Activated naive CD8-positive, alpha-beta T cell treated with anti-CD3 and anti-CD28 coated beads for 36 hours (primary cell): ENCODE results near the gene CHST9. TPM values are rescaled to one million over a fixed set of nuclear protein-coding genes. Genes with fewer than 3 reads are reported as not detected.
"Not testable (repeated sequence)": the region's sequence is repeated elsewhere in the genome, so short reads cannot be mapped to it uniquely, and the experiment has no call there.

Experiments used
- DNase-seq: peaks from one replicate; pipeline ENCODE4 v3.0.0; 2021
- H3K27ac Mint-ChIP-seq: one replicate; pipeline ENCODE4 v1.8.0; 2022; ENCODE audit warnings: mild to moderate bottlenecking, moderate library complexity, mixed read lengths
- H3K27me3 Mint-ChIP-seq: one replicate; pipeline ENCODE4 v1.8.0; 2022; ENCODE audit warnings: mild to moderate bottlenecking, mixed read lengths
- H3K36me3 Mint-ChIP-seq: one replicate; pipeline ENCODE4 v1.8.0; 2021; ENCODE audit warnings: mild to moderate bottlenecking, mixed read lengths
- H3K4me1 Mint-ChIP-seq: one replicate; pipeline ENCODE4 v1.8.0; 2021; ENCODE audit warnings: mixed read lengths
- H3K4me3 Mint-ChIP-seq: one replicate; pipeline ENCODE4 v1.8.0; 2022; ENCODE audit warnings: mild to moderate bottlenecking, moderate library complexity, mixed read lengths
- H3K9me3 Mint-ChIP-seq: one replicate; pipeline ENCODE4 v1.8.0; 2022; ENCODE audit warnings: mixed read lengths
- total RNA-seq, 2 experiments: library from RNA; stranded (reverse); gene quantifications; one replicate each; pipeline ENCODE4 v1.2.3, GENCODE V29; 2021

Gene CHST9, protein sequence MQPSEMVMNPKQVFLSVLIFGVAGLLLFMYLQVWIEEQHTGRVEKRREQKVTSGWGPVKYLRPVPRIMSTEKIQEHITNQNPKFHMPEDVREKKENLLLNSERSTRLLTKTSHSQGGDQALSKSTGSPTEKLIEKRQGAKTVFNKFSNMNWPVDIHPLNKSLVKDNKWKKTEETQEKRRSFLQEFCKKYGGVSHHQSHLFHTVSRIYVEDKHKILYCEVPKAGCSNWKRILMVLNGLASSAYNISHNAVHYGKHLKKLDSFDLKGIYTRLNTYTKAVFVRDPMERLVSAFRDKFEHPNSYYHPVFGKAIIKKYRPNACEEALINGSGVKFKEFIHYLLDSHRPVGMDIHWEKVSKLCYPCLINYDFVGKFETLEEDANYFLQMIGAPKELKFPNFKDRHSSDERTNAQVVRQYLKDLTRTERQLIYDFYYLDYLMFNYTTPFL
- total RNA-seq, result not detected

DNA sequence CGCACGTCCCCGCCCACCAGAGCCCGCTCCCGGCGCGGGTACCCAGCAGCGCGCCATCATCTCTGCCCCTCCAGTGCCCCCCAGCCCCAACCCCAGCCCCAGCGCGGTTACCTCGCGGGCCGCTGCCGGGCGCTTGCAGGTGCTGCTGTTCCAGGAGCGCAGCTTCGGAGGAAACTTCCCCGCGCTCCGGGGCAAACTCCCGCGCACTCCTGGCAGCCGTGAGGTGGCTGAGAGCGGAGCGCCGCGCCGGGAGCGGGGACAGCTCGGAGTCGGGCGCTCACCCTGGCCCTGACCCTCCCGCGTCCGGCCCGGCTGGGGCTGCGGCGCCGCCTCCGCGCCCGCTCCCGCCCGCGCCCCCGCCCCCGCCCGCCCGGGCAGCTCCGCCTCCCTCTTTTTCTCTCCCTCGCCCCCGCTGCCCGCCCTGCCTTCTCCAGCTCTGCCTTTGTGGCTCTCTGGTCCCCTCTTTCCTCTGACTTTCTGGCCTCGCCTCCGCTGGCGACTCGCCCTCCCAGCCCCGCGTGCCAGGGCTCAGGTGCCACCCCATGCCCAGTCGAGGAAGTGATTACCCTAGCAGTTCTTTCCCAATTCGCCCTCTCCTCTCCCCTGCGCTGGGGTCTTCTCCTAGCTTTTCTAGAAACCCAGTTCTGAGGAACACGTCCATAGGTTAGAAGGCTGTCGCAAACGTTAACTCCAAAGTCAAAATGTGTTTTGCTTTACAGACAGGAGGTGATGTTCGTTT, at the start of gene CHST9:
TSS of gene CHST9 (minus strand) at position 284 of the 739 bp plus-strand sequence. CDS start 42,499 bp downstream, outside the sequence.
- H3K27ac Mint-ChIP-seq, result no peak within 1 kb of the TSS
- DNase-seq, result no peak

DNA sequence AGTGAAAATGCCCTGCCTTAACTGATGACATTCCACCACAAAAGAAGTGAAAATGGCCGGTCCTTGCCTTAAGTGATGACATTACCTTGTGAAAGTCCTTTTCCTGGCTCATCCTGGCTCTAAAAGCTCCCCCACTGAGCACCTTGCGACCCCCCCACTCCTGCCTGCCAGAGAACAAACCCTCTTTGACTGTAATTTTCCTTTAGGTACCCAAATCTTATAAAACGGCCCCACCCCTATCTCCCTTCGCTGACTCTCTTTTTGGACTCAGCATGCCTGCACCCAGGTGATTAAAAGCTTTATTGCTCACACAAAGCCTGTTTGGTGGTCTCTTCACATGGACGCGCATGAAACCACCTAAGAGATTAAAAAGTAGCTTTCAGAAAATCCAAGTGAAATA, 47.2 kb upstream of the CHST9 start:
- H3K36me3 Mint-ChIP-seq, H3K4me3 Mint-ChIP-seq, H3K9me3 Mint-ChIP-seq, H3K27me3 Mint-ChIP-seq, H3K27ac Mint-ChIP-seq, DNase-seq, H3K4me1 Mint-ChIP-seq: not testable (repeated sequence)

More for the DNA sequence above, at the start of gene CHST9:
- Mint-ChIP-seq H3K4me1 (no peaks in the 10 kb centered on the region), H3K9me3 (peaks cover 1% of the 10 kb centered on the region), H3K36me3 (peaks cover 3% of the 10 kb centered on the region), H3K4me3 (no peak within 1 kb of the TSS), H3K27me3 (peaks cover 40% of the 10 kb centered on the region)

DNA sequence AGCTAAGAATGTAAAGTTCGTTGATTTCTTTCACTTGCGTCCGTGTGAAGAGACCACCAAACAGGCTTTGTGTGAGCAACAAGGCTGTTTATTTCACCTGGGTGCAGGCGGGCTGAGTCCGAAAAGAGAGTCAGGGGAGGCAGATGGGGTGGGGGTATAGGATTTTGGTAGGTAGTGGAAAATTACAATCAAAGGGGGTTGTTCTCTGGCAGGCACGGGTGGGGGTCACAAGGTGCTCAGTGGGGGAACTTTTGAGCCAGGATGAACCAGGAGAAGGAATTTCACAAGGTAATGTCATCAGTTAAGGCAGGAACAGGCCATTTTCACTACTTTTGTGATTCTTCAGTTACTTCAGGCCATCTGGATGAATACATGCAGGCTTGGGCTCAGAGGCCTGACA, 46.6 kb upstream of the CHST9 start:
- H3K27me3 Mint-ChIP-seq, H3K9me3 Mint-ChIP-seq, H3K27ac Mint-ChIP-seq, H3K4me1 Mint-ChIP-seq, H3K36me3 Mint-ChIP-seq, DNase-seq, H3K4me3 Mint-ChIP-seq: not testable (repeated sequence)

DNA sequence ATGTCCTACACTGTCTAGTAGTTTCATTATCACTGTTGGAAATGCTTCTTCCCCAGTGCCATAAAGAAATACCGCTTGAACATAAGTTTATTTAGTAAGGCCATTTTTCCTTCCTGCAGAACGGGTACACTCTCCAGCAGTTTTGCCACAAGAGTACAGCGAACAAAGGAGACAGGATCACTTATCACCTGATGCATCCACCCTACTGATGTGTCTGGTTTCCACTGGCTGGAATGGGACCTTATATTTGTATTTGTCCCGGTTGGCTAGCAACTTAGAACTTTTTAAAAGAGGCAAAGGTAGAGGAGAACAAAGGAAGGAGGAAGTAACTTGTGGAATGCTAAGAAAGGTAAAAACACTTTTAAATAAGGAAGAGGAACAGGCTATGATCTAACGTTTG, 46.1 kb upstream of the CHST9 start:
- H3K4me3 Mint-ChIP-seq, DNase-seq, H3K36me3 Mint-ChIP-seq, H3K27ac Mint-ChIP-seq, H3K4me1 Mint-ChIP-seq, H3K27me3 Mint-ChIP-seq, H3K9me3 Mint-ChIP-seq: not testable (repeated sequence)

DNA sequence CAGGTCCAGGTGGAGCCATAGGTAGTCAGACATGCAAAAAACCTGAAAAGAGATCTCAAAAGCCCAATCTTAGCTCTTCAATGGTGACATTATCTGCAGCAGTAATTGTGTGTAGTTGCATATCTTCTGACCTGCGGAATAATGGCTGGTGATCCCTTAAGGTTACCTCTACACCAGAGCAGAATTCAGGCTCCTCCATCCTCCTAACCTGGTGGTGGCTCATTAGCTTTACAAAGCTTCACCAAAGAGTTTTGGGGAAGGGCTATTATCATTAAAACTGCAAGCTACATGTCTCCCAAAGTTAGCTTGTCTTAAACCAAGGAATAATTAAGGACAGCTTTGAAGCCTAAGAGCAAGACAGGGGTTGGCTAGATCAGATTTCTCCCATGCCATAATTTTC, 42.6 kb upstream of the CHST9 start:
- Mint-ChIP-seq H3K9me3 (peaks cover 9% of the 10 kb centered on the region), H3K36me3 (no peaks in the 10 kb centered on the region), H3K4me3 (no peak overlapping the region), H3K27ac (no peak overlapping the region), H3K4me1 (no peaks in the 10 kb centered on the region), H3K27me3 (no peaks in the 10 kb centered on the region)
- no peak for DNase-seq

DNA sequence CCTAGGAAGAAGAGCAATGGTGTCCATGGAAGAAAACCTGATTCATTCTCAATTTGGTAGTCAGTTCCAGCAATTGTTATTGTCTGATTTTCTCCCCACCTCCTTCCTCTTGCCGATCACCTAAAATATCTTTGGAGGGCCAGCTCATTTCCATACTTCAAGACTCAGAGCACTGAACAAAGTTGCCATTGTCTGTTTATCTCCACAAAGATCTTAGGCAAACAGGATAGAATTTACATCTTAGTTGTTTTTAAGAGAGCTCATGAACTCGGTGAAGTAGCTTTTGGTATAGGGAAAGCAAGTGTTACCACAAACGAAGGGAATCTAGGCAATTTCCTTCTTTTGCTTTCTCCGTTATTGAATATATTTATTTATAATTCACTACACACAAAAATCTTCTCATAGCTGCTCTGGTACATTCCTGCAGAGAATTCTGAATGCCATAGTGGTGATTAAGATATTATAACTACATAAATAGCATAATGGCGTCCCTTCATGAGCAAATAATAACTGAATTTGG, 41.5 kb upstream of the CHST9 start:
- Mint-ChIP-seq H3K9me3 (peaks cover 9% of the 10 kb centered on the region), H3K4me3 (no peak overlapping the region), H3K36me3 (no peaks in the 10 kb centered on the region), H3K27me3 (no peaks in the 10 kb centered on the region), H3K4me1 (no peaks in the 10 kb centered on the region), H3K27ac (no peak overlapping the region)
- no peak for DNase-seq

DNA sequence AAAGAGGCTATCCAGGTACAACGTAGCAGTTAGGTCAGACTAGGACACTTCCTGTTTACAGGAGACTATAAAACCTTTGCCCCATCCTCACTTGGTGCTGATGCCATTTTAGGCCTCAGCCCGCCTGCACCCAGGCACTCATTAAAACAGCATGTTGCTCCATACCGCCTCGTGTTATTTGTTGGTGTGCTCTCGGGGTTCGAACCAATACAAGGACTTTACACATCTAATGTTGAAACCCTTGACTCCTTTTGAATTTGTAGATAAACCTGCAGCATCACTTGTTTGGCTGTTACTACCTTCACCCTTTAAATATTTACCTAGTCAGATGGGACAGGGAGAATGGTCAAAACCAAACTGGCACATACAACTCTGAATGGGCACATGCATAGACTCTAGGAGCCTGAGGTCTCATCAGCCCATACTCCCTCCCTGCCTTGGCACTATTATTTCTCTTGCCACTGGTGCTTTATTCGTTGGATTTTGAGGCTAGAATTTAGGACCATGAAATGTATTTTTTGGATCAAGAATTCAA, 40.9 kb upstream of the CHST9 start:
- Mint-ChIP-seq H3K4me3 (no peak overlapping the region), H3K4me1 (no peaks in the 10 kb centered on the region), H3K9me3 (peaks cover 9% of the 10 kb centered on the region), H3K36me3 (no peaks in the 10 kb centered on the region), H3K27ac (no peak overlapping the region), H3K27me3 (no peaks in the 10 kb centered on the region)
- no peak for DNase-seq

DNA sequence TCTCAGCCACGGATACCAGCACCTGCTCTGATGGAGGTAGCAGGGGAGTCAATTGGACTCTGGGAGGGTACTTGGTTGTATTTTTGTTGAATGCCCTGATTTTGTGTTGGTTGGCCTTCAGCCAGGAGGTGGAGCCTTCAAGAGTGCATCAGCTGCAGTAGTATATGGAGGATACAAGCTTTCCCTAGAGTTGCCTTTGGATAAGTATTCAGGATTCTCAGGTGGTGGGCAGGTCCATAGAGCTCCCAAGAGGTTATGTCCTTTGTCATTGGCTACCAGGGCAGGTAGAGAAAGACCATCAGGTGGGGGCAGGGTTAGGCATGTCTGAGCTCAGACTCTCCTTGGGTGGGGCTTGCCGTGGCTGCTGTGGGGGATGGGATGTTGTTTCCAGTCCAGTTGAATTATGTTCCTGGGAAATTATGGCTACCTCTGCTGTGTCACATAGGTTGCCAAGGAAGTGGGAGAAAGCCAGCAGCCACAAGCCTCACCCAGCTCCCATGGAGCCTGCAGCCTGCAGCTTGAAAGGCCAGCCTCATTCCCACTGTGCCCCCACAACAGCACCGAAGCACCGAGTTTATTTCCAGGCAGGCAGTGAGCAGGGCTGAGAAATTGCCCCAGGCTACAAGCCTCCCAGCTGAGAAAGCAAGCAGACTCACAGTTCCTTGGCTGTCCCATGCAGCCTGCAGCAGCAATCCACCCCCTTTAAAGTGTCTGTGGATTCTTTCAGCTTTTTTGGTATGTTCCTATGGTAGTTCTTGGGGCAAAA, 38.6 kb upstream of the CHST9 start:
- Mint-ChIP-seq H3K4me1 (no peaks in the 10 kb centered on the region), H3K4me3 (no peak overlapping the region), H3K27me3 (no peaks in the 10 kb centered on the region), H3K27ac (no peak overlapping the region), H3K9me3 (peaks cover 7% of the 10 kb centered on the region), H3K36me3 (no peaks in the 10 kb centered on the region)
- DNase-seq, result no peak

DNA sequence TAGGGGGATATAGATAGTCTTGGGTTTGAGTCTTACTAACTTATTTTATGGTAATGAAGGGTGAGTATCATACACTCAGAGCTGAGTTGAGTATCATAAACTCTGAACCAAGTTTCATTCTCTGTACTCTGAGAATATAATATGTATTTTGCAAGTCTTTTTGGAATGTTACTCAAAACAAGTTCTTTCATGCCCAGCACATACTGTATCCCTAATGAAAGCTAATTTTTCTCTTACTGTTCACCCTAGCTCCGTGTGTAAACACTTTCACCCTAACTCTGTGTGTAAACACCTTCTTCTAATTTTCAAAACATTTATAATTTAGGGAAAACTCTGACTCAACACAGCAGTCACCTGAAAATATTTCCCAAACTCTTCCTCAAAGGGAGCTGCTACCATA, 29.7 kb upstream of the CHST9 start:
- no peak for DNase-seq
- H3K27me3 Mint-ChIP-seq, result no peaks in the 10 kb centered on the region
- H3K27ac Mint-ChIP-seq, result no peak overlapping the region
- H3K36me3 Mint-ChIP-seq, result no peaks in the 10 kb centered on the region
- no peaks in the 10 kb centered on the region for H3K4me1 Mint-ChIP-seq
- no peak overlapping the region for H3K4me3 Mint-ChIP-seq
- peaks cover 8% of the 10 kb centered on the region for H3K9me3 Mint-ChIP-seq

DNA sequence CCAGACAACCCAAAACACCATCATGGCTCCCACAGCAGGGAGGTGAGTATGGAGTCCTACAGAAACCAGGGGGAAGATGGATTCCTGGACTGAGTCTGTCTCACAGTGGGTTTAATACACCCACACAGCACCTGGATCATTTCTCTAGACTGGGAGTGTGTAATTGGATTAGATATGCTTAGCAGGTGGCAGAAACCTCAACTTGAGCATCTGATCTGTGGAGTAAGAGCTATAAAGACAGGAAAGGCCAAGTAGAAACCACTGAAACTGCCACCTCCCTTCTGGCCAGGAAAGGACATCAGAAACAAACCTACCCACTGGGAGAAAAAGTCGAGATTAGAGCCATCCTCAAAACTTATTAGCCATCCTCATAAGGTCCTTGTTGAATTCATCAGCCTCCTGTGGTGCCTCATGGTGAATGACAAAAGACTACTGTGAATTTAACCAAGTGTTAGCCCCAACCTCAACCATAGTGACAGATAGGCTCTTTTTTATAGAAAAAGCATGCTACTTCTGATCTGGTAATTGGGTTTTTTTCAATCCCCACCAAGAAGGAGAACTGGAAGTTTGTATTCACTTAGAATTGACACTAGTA, 28.1 kb upstream of the CHST9 start:
- DNase-seq, result no peak
- Mint-ChIP-seq H3K27me3 (no peaks in the 10 kb centered on the region), H3K27ac (no peak overlapping the region), H3K4me1 (no peaks in the 10 kb centered on the region), H3K9me3 (peaks cover 10% of the 10 kb centered on the region), H3K36me3 (no peaks in the 10 kb centered on the region), H3K4me3 (no peak overlapping the region)

DNA sequence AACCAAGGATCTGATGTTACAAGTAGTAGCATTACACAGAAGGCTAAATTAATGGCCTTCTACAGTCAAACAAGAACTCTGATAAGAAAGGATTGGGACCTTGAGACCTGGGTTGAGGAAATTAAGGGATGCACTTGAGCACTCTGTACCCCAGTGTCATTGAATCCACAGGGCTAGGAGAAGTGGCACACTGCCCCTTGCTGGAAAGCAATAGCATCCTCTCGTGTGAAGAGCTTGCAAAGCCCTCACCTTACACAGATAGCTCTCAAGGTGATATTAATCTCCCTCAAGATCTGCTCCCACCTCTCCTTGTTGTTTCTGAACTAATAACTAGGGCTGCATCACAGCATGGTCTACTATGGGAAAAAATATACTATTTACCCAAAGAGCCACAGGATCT, 26.5 kb upstream of the CHST9 start:
- DNase-seq, result no peak
- Mint-ChIP-seq H3K36me3 (no peaks in the 10 kb centered on the region), H3K27ac (no peak overlapping the region), H3K4me3 (no peak overlapping the region), H3K4me1 (no peaks in the 10 kb centered on the region), H3K27me3 (no peaks in the 10 kb centered on the region), H3K9me3 (peaks cover 5% of the 10 kb centered on the region)

DNA sequence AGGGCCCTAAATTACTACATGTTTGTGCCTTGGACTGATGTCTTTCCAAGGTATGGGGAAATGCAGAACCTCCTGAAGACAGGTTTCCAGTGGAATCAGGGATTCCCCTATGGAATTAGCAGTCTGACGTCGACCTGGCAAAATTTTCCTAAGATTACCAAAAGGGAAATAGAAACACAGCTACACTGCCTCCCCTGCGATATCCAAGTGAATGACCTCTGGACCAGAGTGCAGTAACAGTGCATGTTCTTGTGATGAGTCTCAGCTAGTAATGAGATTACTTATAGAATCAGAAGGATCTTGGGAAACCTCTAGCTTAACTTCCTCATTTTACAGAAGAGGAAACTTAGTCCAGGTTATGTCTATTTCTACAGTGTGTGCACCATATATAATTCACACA, 21.3 kb upstream of the CHST9 start:
- no peak for DNase-seq
- H3K4me3 Mint-ChIP-seq, result no peak overlapping the region
- H3K27me3 Mint-ChIP-seq, result no peaks in the 10 kb centered on the region
- H3K27ac Mint-ChIP-seq, result no peak overlapping the region
- H3K36me3 Mint-ChIP-seq, result no peaks in the 10 kb centered on the region
- H3K4me1 Mint-ChIP-seq, result no peaks in the 10 kb centered on the region
- H3K9me3 Mint-ChIP-seq, result peaks cover 2% of the 10 kb centered on the region

DNA sequence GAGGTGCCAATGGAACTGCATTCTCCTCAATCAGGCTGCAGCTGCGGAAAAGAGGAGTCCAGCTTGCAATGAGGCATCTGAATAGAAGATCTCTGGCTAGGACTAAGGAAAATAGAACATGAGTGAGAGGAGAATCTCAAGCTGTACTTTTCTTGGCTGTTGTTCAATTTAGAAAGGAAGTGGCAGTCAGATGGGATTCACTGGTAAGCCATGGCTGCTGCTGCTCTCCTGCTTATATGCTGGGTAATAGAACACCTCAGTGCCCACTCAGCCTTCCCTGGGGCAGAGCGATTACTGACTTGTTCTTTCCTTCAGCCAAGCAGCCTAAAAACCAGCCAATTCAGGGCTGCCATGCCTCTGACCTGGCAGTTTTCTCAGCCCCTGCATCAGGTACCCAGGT, 17.6 kb upstream of the CHST9 start:
- no peaks in the 10 kb centered on the region for H3K36me3 Mint-ChIP-seq
- H3K4me3 Mint-ChIP-seq, result no peak overlapping the region
- no peaks in the 10 kb centered on the region for H3K27me3 Mint-ChIP-seq
- no peaks in the 10 kb centered on the region for H3K9me3 Mint-ChIP-seq
- DNase-seq, result no peak
- no peak overlapping the region for H3K27ac Mint-ChIP-seq
- H3K4me1 Mint-ChIP-seq, result no peaks in the 10 kb centered on the region

DNA sequence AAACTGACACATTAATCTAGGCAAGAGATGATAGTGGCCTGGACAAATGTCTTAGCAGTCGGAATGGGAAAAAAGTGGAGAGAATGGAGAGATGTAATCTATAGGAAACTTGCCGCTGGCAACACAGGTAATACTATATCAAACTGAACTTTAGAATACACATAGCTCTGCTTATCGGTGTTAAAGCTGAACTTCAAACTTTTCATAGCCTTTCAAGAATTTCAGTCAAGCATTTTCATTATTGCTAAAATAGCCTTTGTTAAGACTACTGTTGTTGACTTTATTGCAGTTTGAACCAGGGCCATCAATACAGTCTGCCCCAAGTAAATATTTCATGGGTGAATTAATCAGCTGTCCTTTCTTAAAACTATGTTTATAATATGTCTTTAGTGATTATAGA, 12.9 kb upstream of the CHST9 start:
- no peak for DNase-seq
- Mint-ChIP-seq H3K27me3 (no peaks in the 10 kb centered on the region), H3K4me1 (no peaks in the 10 kb centered on the region), H3K27ac (no peak overlapping the region), H3K4me3 (no peak overlapping the region), H3K9me3 (peaks cover under 1% of the 10 kb centered on the region), H3K36me3 (no peaks in the 10 kb centered on the region)
